Erythroblast (primary cell): ENCODE data around the gene HSDL1.

Experiments used
- GATA1 ChIP-seq: IDR thresholded peaks from 2 replicates; pipeline ENCODE4 v1.6.1; 2011; ENCODE audit warnings: low read depth, mild to moderate bottlenecking, control low read depth, low read length, moderate library complexity
- POLR2A ChIP-seq: IDR thresholded peaks from 2 replicates; pipeline ENCODE4 v1.6.1; 2011; ENCODE audit warnings: mild to moderate bottlenecking, low read length

- no peak for TF ChIP-seq POLR2A
- no peak for TF ChIP-seq GATA1
Observed at GRCh38 chr16:84088695-84089395, 56.1 kb downstream of the HSDL1 start.
